Measurements from ENCODE around the gene MAP3K3. TPM values are rescaled to one million over a fixed set of nuclear protein-coding genes. Genes with fewer than 3 reads are reported as not detected.

The MAP3K3 gene
- total and polyA plus RNA-seq, 9 of the 15 experiments (the other 6 are each of a cell fraction or from before 2014, with no cell fraction given) = 0.69 to 16.5 (median 12.1) TPM

- Histone ChIP-seq H3K9me1 (ENCODE audit: control insufficient read depth, insufficient read depth, low read length) (no peaks in the 10 kb centered on the region), H3K36me3 (ENCODE audit: control insufficient read depth, insufficient read depth, low read length) (peaks cover 35% of the 10 kb centered on the region), H3K27ac (ENCODE audit: extremely low read depth, low read depth, low read length) (no peak overlapping the region), H3K79me2 (ENCODE audit: control insufficient read depth, insufficient read depth, low read length) (no peaks in the 10 kb centered on the region), H2AFZ (ENCODE audit: low read depth, low read length) (no peak overlapping the region), H3K4me1 (replicated peaks in 1 of 2; ENCODE audit: control insufficient read depth in 2 of 2, insufficient read depth in 2 of 2, low read length in 2 of 2) (no peaks in the 10 kb centered on the region), H3K27me3 (ENCODE audit: control insufficient read depth in 2 of 2, insufficient read depth in 2 of 2, low read length in 2 of 2) (no peaks in the 10 kb centered on the region), H3K9me3 (replicated peaks; ENCODE audit: control insufficient read depth, insufficient read depth, low read depth, low read length) (no peaks in the 10 kb centered on the region), H3K4me3 (no peak overlapping the region), H4K20me1 (replicated peaks; ENCODE audit: control insufficient read depth, insufficient read depth, low read length) (no peaks in the 10 kb centered on the region), H3K9ac (ENCODE audit: insufficient read depth in 1 of 2, low read depth in 2 of 2, low read length in 2 of 2) (no peak overlapping the region), H3K4me2 (ENCODE audit: insufficient read depth, low read length) (no peak overlapping the region)
- 93% methylated on average over 10 of the region's 10 CpGs for WGBS (ENCODE audit: insufficient coverage, low coverage, missing lambda C conversion rate)
- FAIRE-seq (no peak), DNase-seq (ENCODE audit: extremely low read depth in 1 of 4, low spot score in 3 of 4) (no peak), ATAC-seq (no peak)
- ChIA-PET CTCF (ENCODE audit: low intra/inter-chr PET ratio) (interaction anchor here (0.5 to 2.5 kb wide), 2 partner anchors 125 to 186 kb away, joined by 3 to 36 read pairs; no protein-coding TSS in a partner anchor), POLR2A (interaction anchor here (3.4 kb wide), 1 partner anchor 11 kb away, joined by 14 read pairs; the partner anchor contains the start of gene MAP3K3)
- no peak for TF ChIP-seq ELF2 (CRISPR knock-in tag; IDR thresholded peaks at IDR 0.05)
- no peak for TF ChIP-seq NFIC (IDR thresholded peaks at IDR 0.05)
- no peak for TF ChIP-seq ETV1 (tag; conservative IDR thresholded peaks at IDR 0.05; ENCODE audit: low read depth)
- TF ChIP-seq ZBTB11 (CRISPR knock-in tag; IDR thresholded peaks at IDR 0.05) = peak in 1 of 3 experiments; percentile 22; a peak in 1 of 6 replicates
- no peak for TF ChIP-seq ZNF583 (CRISPR knock-in tag; IDR thresholded peaks at IDR 0.05)
- no peak for TF ChIP-seq HNRNPK (IDR thresholded peaks at IDR 0.05; ENCODE audit: low read depth, low read length, poor library complexity, severe bottlenecking)
- TF ChIP-seq MAX (CRISPR knock-in tag; IDR thresholded peaks at IDR 0.05) = no peak
- intact Hi-C loops (cut with micrococcal nuclease) = loop anchor here (5.0 kb wide), 2 partner anchors 129 to 529 kb away; no protein-coding TSS in a partner anchor
- BruUV-seq (replicated peaks) = no TSS peak
- in situ Hi-C loops (cut with MboI) = no loop called here
These were observed 11.4 kb upstream of the MAP3K3 start for GRCh38 chr17:63610854-63611253.
